GM12875 (cell line): ENCODE data around the gene CRADD.

ENCODE experiments used
- H3K4me3 ChIP-seq: one replicate; pipeline ENCODE4 v1.5.1; 2011; ENCODE audit warnings: low read depth, low read length, control low read depth
- CTCF ChIP-seq: IDR thresholded peaks from 2 replicates; pipeline ENCODE4 v1.5.1; 2011; ENCODE audit warnings: low read depth, mild to moderate bottlenecking, control low read depth, inconsistent platforms, low read length, moderate library complexity, borderline replicate concordance; ENCODE audit not compliant: insufficient read depth

Gene CRADD

GRCh38 chr12:93763746-93764147, 86.6 kb downstream of the CRADD start:
- no peak for TF ChIP-seq CTCF
- H3K4me3 ChIP-seq, result no peak overlapping the region

- no peak for TF ChIP-seq CTCF
- no peak overlapping the region for H3K4me3 ChIP-seq
These were observed 89.2 kb downstream of the CRADD start for GRCh38 chr12:93766371-93766770.

- H3K4me3 ChIP-seq, result no peak overlapping the region
- TF ChIP-seq CTCF, result peak; percentile 33; the same call in 1 of the 2 replicates
These were observed 89.8 kb downstream of the CRADD start for GRCh38 chr12:93766796-93767523.

GRCh38 chr12:93767524-93767863, 90.3 kb downstream of the CRADD start:
- no peak for TF ChIP-seq CTCF
- no peak overlapping the region for H3K4me3 ChIP-seq

- TF ChIP-seq CTCF, result no peak
- H3K4me3 ChIP-seq, result no peak overlapping the region
These were observed 95.0 kb downstream of the CRADD start for GRCh38 chr12:93772003-93772700.

- no peak overlapping the region for H3K4me3 ChIP-seq
- TF ChIP-seq CTCF, result no peak
These were observed 96.1 kb downstream of the CRADD start for GRCh38 chr12:93773122-93773871.
